Nucleus accumbens (tissue), 56 donors: ENCODE data around the gene NRCAM.
A peak's percentile ranks its signal among the peaks of the same experiment; 100 is the strongest.
"Not testable (repeated sequence)": the region's sequence is repeated elsewhere in the genome, so short reads cannot be mapped to it uniquely, and the experiment has no call there.

Experiments
- DNase-seq, 56 donors: peaks; one replicate each; lab custom pipeline; 2025; lab: John Stamatoyannopoulos, UW

NRCAM gene

DNA sequence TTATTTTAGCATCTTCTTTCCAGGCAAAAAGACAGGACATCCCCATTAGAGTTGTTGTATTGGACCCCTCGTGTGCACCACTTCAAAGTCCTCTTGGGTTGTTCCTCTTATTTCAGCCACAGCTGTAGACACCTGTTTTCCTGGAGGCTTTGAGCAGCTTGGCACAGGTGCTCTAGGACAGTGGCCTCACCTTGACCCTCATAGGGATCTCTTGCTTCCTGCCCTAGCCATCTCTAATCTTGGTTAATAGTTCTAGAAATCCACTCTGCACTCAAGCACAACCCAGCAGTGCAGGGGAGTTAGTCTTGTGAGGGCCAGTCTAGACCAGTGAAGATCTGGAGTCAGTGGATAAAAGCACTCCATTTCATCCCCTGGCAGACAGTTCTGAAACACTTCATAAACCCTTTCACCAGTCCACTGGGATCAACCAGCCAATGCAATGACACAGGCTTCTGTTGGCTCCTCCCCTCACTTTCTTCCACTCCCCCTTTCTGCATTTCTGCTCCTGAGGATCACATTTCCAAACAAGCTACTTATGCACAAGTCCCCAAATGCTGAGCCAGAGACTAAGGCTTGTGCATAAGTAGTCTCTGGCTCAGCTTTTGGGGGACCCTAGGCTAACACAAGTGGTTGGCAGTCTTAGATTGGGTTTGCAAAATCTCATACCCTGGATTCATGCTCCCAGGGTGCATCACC is 194.5 kb downstream of the NRCAM start:
- DNase-seq, result no peak

DNA sequence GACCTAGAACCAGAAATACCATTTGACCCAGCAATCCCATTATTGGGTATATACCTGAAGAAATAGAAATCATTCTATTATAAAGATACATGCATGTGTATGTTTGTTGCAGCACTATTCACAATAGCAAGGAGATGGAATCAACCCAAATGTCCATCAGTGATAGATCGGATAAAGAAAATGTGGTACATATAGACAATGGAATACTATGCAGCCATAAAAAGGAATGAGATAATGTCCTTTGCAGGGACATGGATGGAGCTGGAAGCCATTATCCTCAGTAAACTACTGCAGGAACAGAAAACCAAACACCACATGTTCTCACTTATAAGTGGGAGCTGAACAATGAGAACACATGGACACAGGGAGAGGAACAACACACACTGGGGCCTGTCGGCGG is 196.8 kb downstream of the NRCAM start:
- DNase-seq, result not testable (repeated sequence)

DNA sequence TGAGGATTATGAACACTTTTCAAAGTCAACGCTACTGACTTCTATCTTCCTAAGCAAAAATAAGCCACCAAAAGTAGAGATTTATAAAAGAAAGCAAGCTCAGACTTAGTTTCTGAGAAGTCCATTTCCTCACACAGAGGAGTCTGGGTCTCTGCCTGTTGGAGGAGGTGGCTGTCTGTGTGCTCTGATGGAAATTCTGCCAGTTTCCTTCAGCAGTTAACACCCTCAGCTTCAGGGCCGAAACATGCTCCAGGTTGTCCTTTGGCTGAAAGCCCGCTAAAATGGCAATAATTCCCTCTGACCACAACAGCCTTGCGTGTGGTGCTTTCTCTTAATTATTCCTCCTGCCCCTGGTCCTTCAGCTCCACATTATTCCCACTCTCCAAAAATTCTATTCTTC is 198.3 kb downstream of the NRCAM start:
- no peak for DNase-seq

DNA sequence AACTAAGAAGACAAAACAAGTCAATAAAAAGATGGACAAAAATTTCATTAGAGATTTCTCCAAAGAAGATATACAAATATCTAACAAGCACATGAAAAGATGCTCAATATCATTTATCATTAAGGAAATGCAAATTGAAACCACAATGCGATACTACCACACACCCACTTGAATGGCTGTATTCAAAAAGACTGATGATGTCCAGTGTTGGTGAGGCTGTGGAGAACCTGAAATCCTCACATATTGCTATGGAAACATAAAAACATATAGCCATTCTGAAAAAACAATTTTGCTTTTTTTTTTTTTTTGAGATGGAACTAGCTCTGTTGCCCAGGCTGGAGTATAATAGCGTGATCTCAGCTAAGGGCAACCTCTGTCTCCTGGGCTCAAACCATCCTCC is 202.0 kb downstream of the NRCAM start:
- DNase-seq, result no peak

DNA sequence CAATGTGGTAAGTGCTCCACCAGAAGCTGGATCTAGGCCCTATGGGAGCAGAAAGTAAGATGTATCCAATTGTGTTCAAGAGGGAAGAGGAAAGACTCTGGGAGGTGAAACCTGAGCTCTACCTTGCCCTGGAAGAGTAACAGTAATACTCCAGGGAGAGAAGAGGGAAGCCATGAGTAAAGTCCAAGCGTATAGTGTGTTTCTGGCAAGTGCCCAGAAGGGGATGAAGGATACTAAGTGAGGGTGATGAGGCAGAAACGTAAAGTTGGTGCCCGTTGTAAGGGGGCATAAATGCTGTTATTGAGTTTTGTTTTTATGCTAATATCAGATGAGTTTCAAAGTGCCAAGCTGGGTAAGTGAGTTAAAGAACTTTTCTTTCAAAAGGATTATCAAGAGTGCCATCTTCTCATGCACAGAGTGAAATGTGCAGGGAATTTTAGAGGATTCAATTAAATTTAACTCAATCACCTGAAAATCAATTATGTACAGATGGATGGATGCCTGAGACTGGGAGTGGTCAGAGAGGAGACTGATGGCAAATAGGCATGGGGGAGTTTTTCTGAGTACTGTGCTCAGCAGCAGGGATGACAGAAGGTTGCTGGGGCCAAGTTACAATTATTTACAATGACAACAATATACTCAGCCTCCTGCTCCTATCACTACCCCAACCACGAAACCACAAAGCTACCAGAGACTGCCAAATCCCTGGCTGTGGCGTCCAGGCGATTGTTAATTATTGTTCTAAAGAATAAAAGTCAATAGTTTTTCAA is 202.8 kb downstream of the NRCAM start:
- no peak for DNase-seq

DNA sequence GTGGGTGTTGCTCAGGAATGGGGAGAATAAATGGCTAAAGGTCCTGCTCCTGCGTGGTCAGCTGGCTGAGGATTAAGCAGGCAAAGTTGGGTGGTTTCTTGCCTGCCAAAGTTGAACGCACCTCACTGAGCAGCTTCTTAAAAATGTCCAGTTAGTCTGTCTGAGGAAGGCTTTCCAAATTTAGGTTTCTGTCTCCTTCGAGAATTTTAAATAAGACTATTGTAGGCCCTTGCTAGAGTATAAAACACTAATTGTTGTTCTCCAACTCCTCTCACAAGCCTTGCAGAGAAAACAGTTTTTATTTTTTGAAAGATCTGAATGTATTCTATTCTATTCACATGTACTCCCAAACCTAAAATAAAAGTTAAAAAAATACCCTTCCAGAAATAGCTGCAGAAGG is 204.1 kb downstream of the NRCAM start:
- peak in 5 of 56 donors; percentile 1 to 16 (median 7) for DNase-seq

DNA sequence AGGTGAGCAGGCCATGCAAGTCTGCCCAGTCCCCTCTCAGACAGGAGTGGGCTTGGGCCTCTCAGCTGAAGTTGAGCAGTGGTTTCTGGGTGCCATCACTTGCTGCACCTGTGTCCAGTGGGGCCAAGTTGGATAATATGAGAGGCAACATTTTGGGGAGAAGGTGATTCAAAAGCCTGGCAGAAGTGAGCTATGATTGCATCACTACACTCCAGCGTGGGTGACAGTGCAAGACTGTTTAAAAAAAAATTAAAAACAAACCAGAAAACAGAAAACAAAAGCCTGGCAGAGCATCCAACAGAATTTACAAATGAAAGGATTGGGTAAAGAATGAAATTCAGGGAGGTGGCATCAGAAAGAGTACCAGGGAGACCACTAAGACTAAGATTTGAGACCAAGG is 204.5 kb downstream of the NRCAM start:
- DNase-seq, result no peak

- no peak for DNase-seq
Observed at GRCh38 chr7:108249453-108249852, 206.8 kb downstream of the NRCAM start.

- no peak for DNase-seq
Observed at GRCh38 chr7:108248821-108249220, 207.4 kb downstream of the NRCAM start.

- no peak for DNase-seq
Observed at GRCh38 chr7:108248418-108248817, 207.8 kb downstream of the NRCAM start.

DNA sequence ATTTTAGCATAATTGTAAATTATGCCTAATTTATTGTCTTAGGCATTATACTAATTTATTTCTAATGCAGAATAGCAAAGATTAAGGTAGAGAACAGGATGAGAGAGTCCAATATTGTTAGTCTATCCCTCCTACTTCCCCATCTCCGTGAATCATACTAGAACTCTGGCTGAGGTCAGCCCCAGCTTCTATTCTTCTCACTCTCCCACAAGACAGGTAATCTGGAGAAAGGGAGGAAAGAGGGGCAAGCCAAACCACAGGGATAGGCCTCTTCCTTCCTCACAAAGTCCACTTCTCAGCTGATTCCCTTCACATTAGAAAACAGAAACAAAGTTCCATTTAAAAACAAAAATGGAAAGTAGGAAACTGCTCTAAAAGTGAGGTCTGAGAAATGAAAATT is 208.6 kb downstream of the NRCAM start:
- no peak for DNase-seq

DNA sequence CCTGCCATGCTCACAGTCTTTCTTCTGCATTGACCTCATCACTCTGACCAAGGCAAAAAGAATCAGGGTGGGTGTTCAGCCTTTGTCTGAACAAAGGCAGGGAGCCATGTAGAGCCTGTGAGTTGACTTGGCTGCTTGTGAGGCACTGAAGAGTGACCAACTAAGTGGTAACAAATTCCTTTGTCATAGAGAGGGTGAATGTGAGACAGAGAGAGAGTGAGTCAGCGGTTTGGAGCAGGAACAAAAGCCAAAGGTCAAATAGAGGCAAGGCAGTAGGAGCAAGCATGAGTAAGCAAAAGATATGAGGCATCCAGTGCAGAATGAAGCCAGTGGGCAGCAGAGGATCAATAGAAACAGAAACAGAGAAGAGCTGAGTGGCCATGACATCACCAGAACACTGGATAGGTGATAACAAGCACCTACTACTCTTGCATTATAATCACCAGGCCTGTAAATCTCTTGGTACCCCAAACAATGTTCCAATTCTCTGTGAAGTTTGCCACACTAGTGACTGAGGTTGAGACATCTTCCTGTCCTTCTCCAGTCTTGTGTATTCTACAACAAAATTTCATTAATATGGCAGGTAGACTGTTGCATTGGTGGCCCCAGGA is 209.9 kb downstream of the NRCAM start:
- peak in 9 of 56 donors; percentile 4 to 35 (median 11) for DNase-seq

DNA sequence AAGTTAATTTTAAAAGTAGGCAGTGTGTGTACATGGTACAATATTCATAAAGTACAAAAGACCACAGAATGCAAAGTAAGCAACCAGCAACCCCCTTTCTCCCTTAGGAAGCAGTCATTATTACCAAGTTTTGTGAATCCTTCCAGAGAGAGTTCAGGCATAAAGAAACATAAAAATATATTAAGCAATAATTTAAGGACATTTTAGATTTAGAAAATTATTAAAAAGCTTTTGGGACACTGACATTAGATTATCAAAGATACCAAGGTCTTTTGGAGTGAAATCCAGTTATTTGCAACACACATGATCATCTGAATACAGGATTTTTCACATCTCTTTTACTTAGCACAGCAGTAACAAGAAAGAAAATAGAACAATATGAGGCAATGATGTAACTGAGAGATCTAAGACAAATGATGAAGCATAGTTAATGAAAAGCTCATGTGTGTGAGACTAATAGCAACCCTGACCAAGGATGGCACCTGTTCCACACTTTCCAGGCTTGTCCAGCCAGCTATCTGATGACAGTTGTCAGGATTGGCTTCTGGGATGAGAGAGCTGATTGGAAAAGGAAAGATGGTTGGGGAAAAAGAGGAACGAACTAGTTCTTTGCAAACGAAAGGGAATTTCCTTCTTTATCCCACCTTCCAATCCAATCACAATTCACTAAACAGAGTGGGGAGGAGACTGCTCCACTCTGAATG is 210.6 kb downstream of the NRCAM start:
- DNase-seq, result no peak

- DNase-seq, result no peak
Observed at GRCh38 chr7:108244110-108244509, 212.1 kb downstream of the NRCAM start.

GRCh38 chr7:108239501-108240225 is 216.6 kb downstream of the NRCAM start:
- DNase-seq, result no peak

GRCh38 chr7:108236681-108237415 is 219.4 kb downstream of the NRCAM start:
- no peak for DNase-seq

DNA sequence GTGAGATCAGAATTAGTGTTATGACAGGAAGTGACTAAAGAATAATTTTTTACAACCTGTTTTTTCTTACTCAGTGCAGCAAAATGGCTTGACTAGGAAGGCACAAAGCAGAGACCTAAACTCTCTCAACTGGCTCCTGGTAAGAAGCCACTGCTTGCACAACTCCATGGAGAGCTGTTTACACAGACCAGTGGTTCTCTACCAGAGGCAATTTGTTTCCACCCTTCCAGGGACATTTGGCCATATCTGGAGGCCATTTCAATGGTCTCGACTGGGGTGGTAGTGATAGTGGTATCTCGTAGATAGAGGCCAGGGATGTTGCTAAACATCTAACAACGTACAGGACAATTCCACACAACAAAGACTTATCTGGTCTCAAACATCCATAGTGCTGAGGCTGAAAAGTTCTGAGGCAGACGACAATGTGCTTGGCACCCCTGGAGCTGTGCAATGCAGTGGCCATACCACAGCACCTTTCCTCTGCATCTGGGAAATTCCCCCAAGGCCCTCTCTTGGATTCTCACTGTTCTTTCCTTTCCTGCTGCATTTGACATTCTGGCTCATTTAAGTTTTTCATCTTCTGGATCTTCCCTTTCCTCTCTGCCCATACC is 220.7 kb downstream of the NRCAM start:
- DNase-seq, result no peak

DNA sequence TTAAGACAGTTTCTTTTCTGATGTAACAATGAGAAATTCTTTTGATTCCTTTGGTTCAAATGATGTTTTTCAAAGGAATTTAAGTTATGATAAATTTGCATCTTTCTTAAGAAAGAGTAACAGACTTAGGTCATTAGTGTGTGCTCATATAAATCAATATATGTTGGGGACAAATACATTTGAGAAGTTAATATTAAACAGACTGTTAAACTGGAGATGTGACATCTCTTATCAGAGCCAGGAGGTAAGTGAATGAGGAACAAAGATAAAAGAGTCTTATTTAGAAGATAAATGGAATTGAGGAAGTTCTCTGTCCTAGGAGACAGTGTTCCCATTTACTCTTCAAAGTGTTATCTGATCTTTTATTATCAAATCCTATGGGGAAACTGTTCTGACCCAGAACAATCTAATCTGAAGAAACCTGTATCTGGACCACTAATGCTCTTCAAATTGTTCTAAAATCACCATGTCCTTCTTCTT is 221.2 kb downstream of the NRCAM start:
- no peak for DNase-seq

DNA sequence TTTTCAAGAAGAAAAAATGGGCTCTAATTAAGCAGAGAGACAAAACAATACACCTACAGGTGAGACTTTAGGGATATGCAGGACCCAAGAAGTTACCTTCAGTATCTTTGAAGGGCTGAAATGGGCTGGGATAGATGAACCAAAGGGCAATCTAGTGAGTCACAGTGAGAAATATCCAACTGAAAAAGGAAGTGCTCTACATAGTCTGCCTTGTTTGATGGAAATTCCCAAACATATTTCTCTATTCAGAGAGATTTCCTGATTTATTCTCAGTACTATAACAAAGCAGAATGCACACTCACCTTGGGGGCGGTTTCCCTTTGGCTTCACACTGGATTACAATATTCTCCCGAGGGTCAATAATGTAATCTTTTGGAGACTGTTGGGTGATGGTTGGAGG is 222.0 kb downstream of the NRCAM start:
- DNase-seq, result no peak
